Mucosa of rectum (tissue), 2 donors: ENCODE results near the gene LSAMP.

Experiments used
- H3K27ac ChIP-seq, 2 donors: one replicate each; pipeline ENCODE4 v1.7.0; 2013; ENCODE audit warnings: inconsistent platforms in 2 of 2, low read depth in 2 of 2, low read length in 2 of 2
- H3K27me3 ChIP-seq, 2 donors: one replicate each; pipeline ENCODE4 v1.7.0; 2013; ENCODE audit warnings: low read length in 2 of 2; ENCODE audit not compliant: control insufficient read depth in 2 of 2, insufficient read depth in 2 of 2
- H3K36me3 ChIP-seq, 2 donors: one replicate each; pipeline ENCODE4 v1.7.0; 2013; ENCODE audit warnings: low read length in 2 of 2; ENCODE audit not compliant: control insufficient read depth in 2 of 2, insufficient read depth in 2 of 2
- H3K4me1 ChIP-seq, 2 donors: one replicate each; pipeline ENCODE4 v1.7.0; 2013; ENCODE audit warnings: low read length in 2 of 2, mild to moderate bottlenecking in 1 of 2; ENCODE audit not compliant: control insufficient read depth in 2 of 2, insufficient read depth in 2 of 2
- H3K4me3 ChIP-seq, 2 donors: one replicate each; pipeline ENCODE4 v1.7.0; 2013; ENCODE audit warnings: low read length in 2 of 2
- H3K9ac ChIP-seq, 2 donors: one replicate each; pipeline ENCODE4 v1.7.0; 2013; ENCODE audit warnings: low read length in 2 of 2, low read depth in 1 of 2, mild to moderate bottlenecking in 1 of 2
- H3K9me3 ChIP-seq, 2 donors: one replicate each; pipeline ENCODE4 v1.7.0; 2013; ENCODE audit warnings: low read length in 2 of 2; ENCODE audit not compliant: control insufficient read depth in 2 of 2
- donor health status: healthy.
- donor health status: Normal muscosa, but diverticular disease.

Gene LSAMP

DNA sequence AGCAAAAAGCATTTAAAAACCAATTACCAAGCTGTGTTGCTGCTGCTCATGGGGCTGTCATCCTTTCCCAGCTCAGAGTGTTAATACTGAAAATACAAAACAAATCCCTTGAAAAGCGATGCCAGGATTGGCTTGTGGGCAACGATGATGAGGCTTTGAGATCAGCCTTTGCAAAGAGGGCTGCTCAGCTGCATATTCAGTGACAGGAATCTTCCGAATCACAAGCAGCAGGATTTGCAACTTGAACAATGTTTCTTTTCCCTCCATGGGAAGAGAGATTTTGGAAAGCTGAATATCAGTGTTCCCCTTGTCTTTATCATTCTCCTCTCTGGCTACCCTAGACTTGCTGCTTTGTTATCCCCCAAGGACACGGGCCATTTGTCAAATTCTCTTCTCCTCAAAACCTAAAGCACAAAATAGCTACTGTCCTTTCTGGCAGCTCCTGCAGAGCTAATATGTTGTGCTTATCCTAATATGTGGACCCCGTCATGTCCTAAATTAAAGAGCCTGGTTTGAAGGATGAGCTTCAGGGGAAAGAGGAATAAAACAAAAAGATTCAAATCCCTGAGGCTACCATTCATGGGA, 446.2 kb downstream of the LSAMP start:
- H3K27ac ChIP-seq = no peak overlapping the region
- H3K4me1 ChIP-seq = no peaks in the 10 kb centered on the region
- no peak overlapping the region for H3K4me3 ChIP-seq
- H3K9me3 ChIP-seq = no peaks in the 10 kb centered on the region
- no peak overlapping the region for H3K9ac ChIP-seq
- no peaks in the 10 kb centered on the region for H3K36me3 ChIP-seq
- H3K27me3 ChIP-seq = no peaks in the 10 kb centered on the region

DNA sequence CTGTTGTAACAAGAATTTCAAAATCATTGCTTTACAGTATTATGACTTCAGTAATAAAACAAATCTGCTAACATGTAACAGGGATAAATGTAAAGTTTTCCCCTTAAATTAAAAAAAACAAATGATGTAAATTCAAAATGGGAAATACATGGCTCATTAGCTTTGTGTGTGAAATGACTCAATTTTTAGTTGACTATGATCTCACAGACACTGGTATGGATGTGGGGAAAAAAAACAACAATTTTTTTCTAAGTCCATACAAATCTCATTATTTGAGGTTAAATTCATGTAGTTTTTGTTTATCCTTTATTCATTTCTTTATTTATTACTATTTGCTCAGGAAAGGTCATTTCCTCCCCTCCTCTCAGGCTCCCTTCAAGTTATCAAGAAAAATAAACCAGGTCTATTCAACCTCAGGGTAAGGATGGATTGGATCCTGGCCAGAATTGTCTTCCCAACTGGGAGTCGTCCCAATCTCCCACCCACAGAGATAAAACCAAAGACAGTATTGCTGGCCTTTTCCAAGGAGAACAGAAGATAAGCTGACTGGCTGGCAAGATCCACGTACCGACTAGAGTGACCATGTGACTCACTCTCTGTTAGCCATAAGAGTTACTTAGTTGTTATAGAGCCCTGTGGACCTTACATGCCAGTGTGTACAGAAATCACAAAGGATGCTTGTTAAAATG, 448.7 kb downstream of the LSAMP start:
- no peak overlapping the region for H3K27ac ChIP-seq
- no peaks in the 10 kb centered on the region for H3K4me1 ChIP-seq
- H3K4me3 ChIP-seq = no peak overlapping the region
- H3K9ac ChIP-seq = no peak overlapping the region
- H3K27me3 ChIP-seq = no peaks in the 10 kb centered on the region
- H3K36me3 ChIP-seq = no peaks in the 10 kb centered on the region
- H3K9me3 ChIP-seq = no peaks in the 10 kb centered on the region

DNA sequence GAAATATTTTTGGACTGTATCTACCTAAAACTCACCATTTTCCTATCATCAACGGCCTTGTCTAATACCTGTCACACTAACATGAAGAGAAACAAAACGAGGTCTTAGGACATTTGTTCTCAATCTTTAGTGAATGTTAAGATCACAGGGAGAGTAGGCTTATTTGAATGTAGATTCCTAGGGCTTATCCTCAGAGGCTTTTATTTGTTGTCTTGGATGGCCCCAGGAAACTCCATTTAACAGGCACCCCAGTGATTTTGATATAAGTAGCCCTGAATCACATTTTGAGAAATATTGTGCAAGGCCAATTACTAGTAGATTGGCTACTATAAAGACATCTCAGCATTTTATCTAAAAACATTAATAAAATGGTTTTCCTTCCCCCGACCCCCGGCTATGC, 454.6 kb downstream of the LSAMP start:
- H3K36me3 ChIP-seq = no peaks in the 10 kb centered on the region
- no peaks in the 10 kb centered on the region for H3K27me3 ChIP-seq
- H3K9me3 ChIP-seq = no peaks in the 10 kb centered on the region
- no peaks in the 10 kb centered on the region for H3K4me1 ChIP-seq
- no peak overlapping the region for H3K9ac ChIP-seq
- no peak overlapping the region for H3K4me3 ChIP-seq
- H3K27ac ChIP-seq = no peak overlapping the region

DNA sequence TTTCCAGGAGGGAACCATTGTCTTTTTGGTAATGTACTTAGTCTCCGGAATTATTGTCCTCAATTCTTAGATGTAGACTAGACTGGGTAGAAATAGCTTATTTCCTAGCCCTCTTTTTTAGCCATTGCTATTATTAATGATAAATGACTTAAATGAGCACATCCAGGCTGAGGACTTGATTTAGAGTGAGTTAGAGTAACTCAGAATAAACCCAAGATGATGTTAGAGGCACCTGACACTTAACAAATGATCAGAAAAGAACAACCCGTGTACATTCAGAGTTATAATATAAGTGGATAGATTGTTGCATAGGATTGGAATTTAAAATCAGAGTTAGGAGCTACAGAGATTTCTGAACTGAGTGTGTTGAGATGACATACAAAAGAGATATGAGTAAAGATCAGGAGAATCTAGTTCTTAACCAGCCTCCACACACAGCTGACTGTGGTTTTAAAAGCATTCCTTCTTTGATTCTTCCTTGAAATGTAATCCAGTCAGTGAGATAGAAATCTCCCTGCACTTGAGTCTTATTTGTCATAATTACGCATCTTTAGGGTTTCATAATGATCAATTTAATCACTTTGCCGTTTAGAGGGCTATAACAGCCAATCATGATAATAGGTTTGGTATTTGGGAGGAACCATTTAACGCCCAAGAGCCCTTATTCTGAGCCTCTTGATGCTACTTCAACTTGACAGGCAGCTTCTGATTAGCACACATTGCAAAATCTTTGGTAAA, 455.4 kb downstream of the LSAMP start:
- Histone ChIP-seq H3K9me3 (no peaks in the 10 kb centered on the region), H3K27ac (no peak overlapping the region), H3K4me1 (no peaks in the 10 kb centered on the region), H3K27me3 (no peaks in the 10 kb centered on the region), H3K36me3 (no peaks in the 10 kb centered on the region), H3K9ac (no peak overlapping the region), H3K4me3 (no peak overlapping the region)

DNA sequence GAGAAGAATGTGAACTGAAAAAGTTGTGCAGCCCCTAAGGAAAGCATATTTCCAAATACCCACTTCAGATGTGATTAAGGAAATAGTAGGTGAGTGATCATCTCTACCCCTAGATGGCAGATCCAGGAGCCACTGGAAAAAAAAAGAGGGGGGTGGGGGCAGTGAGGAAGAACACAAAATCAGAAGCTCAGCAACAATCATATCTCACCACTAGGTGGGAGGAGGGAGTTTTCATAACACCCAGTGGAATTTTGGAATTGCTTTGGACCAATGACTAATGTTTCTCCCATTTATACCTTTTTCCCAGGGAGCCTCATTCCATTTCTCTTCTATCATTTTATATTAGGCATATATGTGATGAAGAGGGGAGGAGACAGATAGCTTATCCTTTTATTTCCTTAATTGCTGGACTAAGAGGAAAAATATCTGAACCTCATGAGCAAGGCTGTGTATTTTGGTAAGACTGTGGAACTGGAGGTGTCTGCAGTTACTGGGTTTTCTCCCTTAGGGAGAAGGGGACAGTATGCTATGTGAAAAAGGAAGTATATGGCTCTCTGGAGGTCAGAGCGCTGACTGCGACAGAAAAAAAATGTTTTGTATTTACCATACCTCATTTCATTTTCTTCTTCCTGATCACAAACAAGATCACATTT, 458.6 kb downstream of the LSAMP start:
- Histone ChIP-seq H3K27me3 (no peaks in the 10 kb centered on the region), H3K4me1 (no peaks in the 10 kb centered on the region), H3K27ac (no peak overlapping the region), H3K9ac (no peak overlapping the region), H3K9me3 (no peaks in the 10 kb centered on the region), H3K36me3 (no peaks in the 10 kb centered on the region), H3K4me3 (no peak overlapping the region)

DNA sequence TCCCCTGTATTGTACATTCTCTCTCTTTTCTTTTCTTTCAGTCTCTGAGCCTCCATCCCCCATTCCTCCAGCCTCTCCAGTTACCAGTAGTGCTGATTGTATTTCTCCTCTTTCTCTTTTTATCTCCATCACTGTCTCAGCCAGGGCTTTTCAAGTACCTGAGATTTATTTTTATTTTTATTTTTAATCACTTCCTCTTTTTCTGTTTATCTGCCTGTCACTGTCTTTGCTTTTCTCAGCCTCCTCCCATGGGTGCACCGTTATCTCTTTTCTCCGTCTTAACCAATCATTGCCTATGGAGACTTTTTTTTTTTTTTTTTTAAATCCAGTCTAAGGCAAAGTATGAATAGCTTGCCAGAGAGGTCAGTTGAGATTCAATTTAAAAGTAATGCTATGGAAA, 462.7 kb downstream of the LSAMP start:
- H3K4me3 ChIP-seq = no peak overlapping the region
- H3K27me3 ChIP-seq = no peaks in the 10 kb centered on the region
- no peak overlapping the region for H3K27ac ChIP-seq
- H3K36me3 ChIP-seq = no peaks in the 10 kb centered on the region
- no peaks in the 10 kb centered on the region for H3K9me3 ChIP-seq
- H3K9ac ChIP-seq = no peak overlapping the region
- H3K4me1 ChIP-seq = no peaks in the 10 kb centered on the region

DNA sequence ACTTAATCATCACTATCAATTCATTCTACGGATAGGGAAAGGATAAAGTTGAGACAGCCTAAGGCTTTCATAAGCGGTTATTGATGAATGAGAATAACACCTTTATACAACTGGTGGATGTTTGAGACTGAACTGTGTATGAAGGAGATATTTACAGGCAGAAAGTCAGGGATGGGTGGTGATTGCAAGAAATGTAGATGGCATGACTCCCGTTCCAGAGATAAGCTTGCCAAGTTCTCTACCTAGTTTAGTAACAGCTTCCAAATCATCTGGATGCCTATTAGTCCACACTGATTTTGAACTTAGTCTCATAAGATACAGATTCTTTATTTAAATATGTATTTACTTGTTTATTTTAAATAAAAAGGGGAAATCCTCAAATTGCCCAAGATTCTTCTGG, 463.2 kb downstream of the LSAMP start:
- Histone ChIP-seq H3K27ac (no peak overlapping the region), H3K9me3 (no peaks in the 10 kb centered on the region), H3K27me3 (no peaks in the 10 kb centered on the region), H3K4me1 (no peaks in the 10 kb centered on the region), H3K9ac (no peak overlapping the region), H3K4me3 (no peak overlapping the region), H3K36me3 (no peaks in the 10 kb centered on the region)

DNA sequence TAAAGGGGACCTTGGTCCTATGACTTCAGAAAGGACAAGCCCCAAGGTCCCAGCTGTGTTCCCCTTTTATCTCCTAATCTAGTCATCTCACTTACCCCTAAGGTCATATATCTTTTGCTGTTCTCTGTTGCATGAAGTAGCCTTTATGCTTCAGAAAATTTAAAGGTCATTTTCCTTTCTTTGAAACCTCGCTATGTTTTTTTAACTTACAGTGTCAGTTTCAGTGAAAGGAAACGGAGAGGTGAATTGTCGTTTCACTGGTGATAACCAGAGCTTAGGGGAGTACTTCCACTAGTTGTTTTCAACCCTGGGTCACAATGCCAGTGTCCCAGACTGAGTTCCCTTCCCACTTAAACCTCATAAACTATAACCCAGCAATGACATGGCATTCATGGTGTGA, 464.6 kb downstream of the LSAMP start:
- no peaks in the 10 kb centered on the region for H3K27me3 ChIP-seq
- no peaks in the 10 kb centered on the region for H3K9me3 ChIP-seq
- no peaks in the 10 kb centered on the region for H3K4me1 ChIP-seq
- H3K27ac ChIP-seq = no peak overlapping the region
- H3K36me3 ChIP-seq = no peaks in the 10 kb centered on the region
- no peak overlapping the region for H3K4me3 ChIP-seq
- H3K9ac ChIP-seq = no peak overlapping the region

DNA sequence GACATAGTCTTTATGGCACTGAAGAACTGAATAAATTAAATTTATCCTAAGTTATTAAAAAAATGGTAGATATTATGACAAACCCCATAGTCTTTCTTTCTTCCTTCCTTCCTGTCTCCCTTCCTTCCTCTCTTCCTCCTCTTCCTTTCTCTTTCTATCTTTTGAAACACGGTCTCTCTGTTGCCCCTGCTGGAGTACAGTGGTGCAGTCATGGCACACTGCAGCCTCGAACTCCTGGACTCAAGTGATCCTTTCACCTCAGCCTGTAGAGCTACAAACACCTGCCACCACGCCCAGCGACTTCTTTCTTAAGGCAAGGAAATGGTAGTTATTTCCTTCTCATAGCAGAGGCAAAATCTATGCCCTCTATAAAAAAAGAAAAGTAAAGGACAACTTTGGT, 467.4 kb downstream of the LSAMP start:
- H3K9me3 ChIP-seq = no peaks in the 10 kb centered on the region
- H3K36me3 ChIP-seq = no peaks in the 10 kb centered on the region
- H3K9ac ChIP-seq = no peak overlapping the region
- no peaks in the 10 kb centered on the region for H3K27me3 ChIP-seq
- H3K4me1 ChIP-seq = no peaks in the 10 kb centered on the region
- H3K27ac ChIP-seq = no peak overlapping the region
- no peak overlapping the region for H3K4me3 ChIP-seq

DNA sequence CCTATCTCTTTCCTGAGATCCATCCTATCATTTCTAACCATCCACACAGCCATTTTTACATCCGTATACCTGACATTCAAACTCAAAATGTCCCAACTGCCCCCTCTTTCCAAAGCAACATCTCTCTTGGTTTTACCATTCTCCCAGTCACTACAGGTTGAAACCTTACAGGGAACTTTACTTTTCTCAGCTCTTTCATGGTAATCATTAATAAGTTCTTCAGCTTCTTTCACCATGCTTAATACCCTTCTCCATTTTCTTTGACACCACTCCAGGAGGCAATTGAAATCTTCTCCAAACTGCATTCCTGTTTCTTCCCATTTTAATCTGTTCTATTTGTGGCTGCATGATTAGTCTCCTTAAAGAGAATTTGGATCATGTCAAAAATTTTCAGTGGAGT, 469.5 kb downstream of the LSAMP start:
- no peaks in the 10 kb centered on the region for H3K36me3 ChIP-seq
- H3K4me1 ChIP-seq = no peaks in the 10 kb centered on the region
- no peak overlapping the region for H3K9ac ChIP-seq
- H3K4me3 ChIP-seq = no peak overlapping the region
- no peak overlapping the region for H3K27ac ChIP-seq
- no peaks in the 10 kb centered on the region for H3K27me3 ChIP-seq
- no peaks in the 10 kb centered on the region for H3K9me3 ChIP-seq
